NT2/D1 (cell line): ENCODE data around the gene CANX.

Source experiments
- SUZ12 ChIP-seq: IDR thresholded peaks from 2 replicates; pipeline ENCODE4 v1.6.1; 2011; ENCODE audit not compliant: insufficient read length, insufficient read depth; ENCODE audit errors: extremely low read depth
- YY1 ChIP-seq: IDR thresholded peaks from 2 replicates; pipeline ENCODE4 v1.6.1; 2011; ENCODE audit not compliant: insufficient read length, insufficient read depth
- ZNF274 ChIP-seq: IDR thresholded peaks from 2 replicates; pipeline ENCODE4 v1.6.1; 2011; ENCODE audit warnings: mild to moderate bottlenecking, low read depth, low read length

- no peak for TF ChIP-seq YY1
- no peak for TF ChIP-seq SUZ12
- TF ChIP-seq ZNF274: no peak
Observed at GRCh38 chr5:179746872-179747271, 48.1 kb downstream of the CANX start.
